H1 (cell line): Measurements from ENCODE around the gene MFAP1. TPM values are rescaled to one million over a fixed set of nuclear protein-coding genes. Genes with fewer than 3 reads are reported as not detected.
A peak's percentile ranks its signal among the peaks of the same experiment; 100 is the strongest.

Experiments
- CTCF ChIA-PET: fragments of 300-600 bp; sonication (Branson Sonifier 250); formaldehyde crosslinking; loops from one replicate; lab custom pipeline; 2021; ENCODE audit not compliant: partially characterized antibody; lab: Charles Lee
- POLR2A ChIA-PET: fragments of 300-600 bp; sonication (Branson Sonifier 250); formaldehyde crosslinking; loops from one replicate; lab custom pipeline; 2021; ENCODE audit warnings: inconsistent platforms; ENCODE audit not compliant: partially characterized antibody; lab: Charles Lee
- DNase-seq, 2 experiments: peaks; one replicate each; pipeline versions ENCODE4 v3.0.0 to v3.0.0-alpha.2; 2010 to 2022; ENCODE audit warnings: low spot score in 2 of 2, low read depth in 1 of 2, mixed read lengths in 1 of 2
- FAIRE-seq: peaks from 2 replicates; lab custom pipeline; 2011; peaks lifted over from hg19 to GRCh38; lab: Jason Lieb, UNC
- H2AFZ ChIP-seq: 2 replicates; pipeline ENCODE4 v1.8.1; 2012; ENCODE audit warnings: low read length, inconsistent platforms
- H2AK5ac ChIP-seq: 2 replicates; pipeline ENCODE4 v1.6.1; 2013; ENCODE audit warnings: low read depth, low read length
- H2BK120ac ChIP-seq: replicated peaks from 2 replicates; pipeline ENCODE3; 2013; ENCODE audit warnings: low read depth, low read length, inconsistent platforms
- H2BK12ac ChIP-seq: 2 replicates; pipeline ENCODE4 v1.6.1; 2013; ENCODE audit warnings: low read depth, low read length
- H2BK15ac ChIP-seq: 2 replicates; pipeline ENCODE4 v1.6.1; 2013; ENCODE audit warnings: low read length
- H2BK20ac ChIP-seq: 2 replicates; pipeline ENCODE4 v1.6.1; 2013; ENCODE audit warnings: low read length
- H2BK5ac ChIP-seq: 2 replicates; pipeline ENCODE4 v1.6.1; 2013; ENCODE audit warnings: low read depth, low read length
- H3K14ac ChIP-seq: 2 replicates; pipeline ENCODE4 v1.6.1; 2013; ENCODE audit warnings: inconsistent platforms; ENCODE audit not compliant: insufficient read length
- H3K18ac ChIP-seq: 2 replicates; pipeline ENCODE4 v1.6.1; 2013; ENCODE audit warnings: low read length; ENCODE audit errors: extremely low read depth
- H3K23ac ChIP-seq: 2 replicates; pipeline ENCODE4 v1.6.1; 2013; ENCODE audit warnings: inconsistent platforms; ENCODE audit not compliant: insufficient read length
- H3K23me2 ChIP-seq: 2 replicates; pipeline ENCODE4 v1.6.1; 2013; ENCODE audit warnings: low read depth, low read length
- H3K27ac ChIP-seq: 2 replicates; pipeline ENCODE4 v1.6.1; 2011; ENCODE audit warnings: low read depth, low read length, inconsistent platforms
- H3K27me3 ChIP-seq, 4 experiments: replicated peaks in 1 of 4; 1 replicate in 1 of 4; 2 replicates in 3 of 4; pipeline versions ENCODE4 v1.6.1 to v1.8.1; 2011 to 2013; ENCODE audit warnings: low read length in 3 of 4, mild to moderate bottlenecking in 3 of 4, inconsistent platforms in 2 of 4, mixed read lengths in 2 of 4, moderate library complexity in 1 of 4; ENCODE audit not compliant: control insufficient read depth in 3 of 4, insufficient read depth in 3 of 4; ENCODE audit errors: extremely low read depth in 1 of 4
- H3K36me3 ChIP-seq, 4 experiments: 2 replicates each; pipeline versions ENCODE4 v1.6.1 to v1.8.1; 2011 to 2013; ENCODE audit warnings: mild to moderate bottlenecking in 4 of 4, low read length in 3 of 4, moderate library complexity in 2 of 4, control low read depth in 1 of 4, inconsistent platforms in 1 of 4; ENCODE audit not compliant: insufficient read depth in 4 of 4, control insufficient read depth in 2 of 4
- H3K4ac ChIP-seq: replicated peaks from 2 replicates; pipeline ENCODE3; 2013; ENCODE audit warnings: low read length, low read depth, mixed read lengths, inconsistent platforms; ENCODE audit not compliant: insufficient read length
- H3K4me1 ChIP-seq, 4 experiments: replicated peaks in 1 of 4; 1 replicate in 1 of 4; 2 replicates in 3 of 4; pipeline versions ENCODE4 v1.6.1 to v1.8.1; 2011 to 2013; ENCODE audit warnings: low read length in 3 of 4, inconsistent platforms in 2 of 4, mixed read lengths in 1 of 4; ENCODE audit not compliant: insufficient read depth in 4 of 4, control insufficient read depth in 3 of 4
- H3K4me2 ChIP-seq, 2 experiments: 2 replicates each; pipeline versions ENCODE4 v1.6.1 to v1.8.1; 2011 to 2013; ENCODE audit warnings: low read depth in 2 of 2, low read length in 2 of 2, control low read depth in 1 of 2, inconsistent platforms in 1 of 2, mild to moderate bottlenecking in 1 of 2; ENCODE audit not compliant: insufficient read depth in 1 of 2
- H3K4me3 ChIP-seq, 4 experiments: fragments of 200-600, 300-600 bp in 1 of 4; sonication (generic), shearing (Covaris generic), sonication (Bioruptor Twin) in 1 of 4; 2 replicates each; pipeline versions ENCODE4 v1.5.1 to v1.8.1; 2011 to 2016; ENCODE audit warnings: low read length in 4 of 4, low read depth in 3 of 4, control low read depth in 2 of 4, inconsistent platforms in 2 of 4, mild to moderate bottlenecking in 2 of 4, mixed read lengths in 1 of 4, moderate library complexity in 1 of 4; ENCODE audit not compliant: insufficient read depth in 2 of 4; ENCODE audit errors: extremely low read depth in 1 of 4
- H3K56ac ChIP-seq: replicated peaks from 2 replicates; pipeline ENCODE3; 2013; ENCODE audit warnings: low read depth, mild to moderate bottlenecking, mixed read lengths, low read length, inconsistent platforms; ENCODE audit not compliant: insufficient read length
- H3K79me1 ChIP-seq: 2 replicates; pipeline ENCODE4 v1.6.1; 2013; ENCODE audit warnings: low read depth, low read length, control low read depth
- H3K79me2 ChIP-seq, 2 experiments: 2 replicates each; pipeline versions ENCODE4 v1.6.1 to v1.8.1; 2012 to 2013; ENCODE audit warnings: low read length in 2 of 2, mild to moderate bottlenecking in 2 of 2, inconsistent platforms in 1 of 2; ENCODE audit not compliant: insufficient read depth in 2 of 2, control insufficient read depth in 1 of 2
- H3K9ac ChIP-seq, 4 experiments: replicated peaks in 1 of 4; 1 replicate in 1 of 4; 2 replicates in 3 of 4; pipeline versions ENCODE4 v1.6.1 to v1.8.1; 2011 to 2013; ENCODE audit warnings: low read depth in 3 of 4, low read length in 3 of 4, control low read depth in 2 of 4, mild to moderate bottlenecking in 2 of 4, moderate library complexity in 2 of 4, inconsistent platforms in 1 of 4; ENCODE audit errors: extremely low read depth in 1 of 4
- H3K9me3 ChIP-seq, 2 experiments: 2 replicates each; pipeline versions ENCODE4 v1.6.1 to v1.8.1; 2012 to 2013; ENCODE audit warnings: mild to moderate bottlenecking in 2 of 2, moderate library complexity in 2 of 2, control low read depth in 1 of 2, inconsistent platforms in 1 of 2, low read depth in 1 of 2, low read length in 1 of 2, mixed read lengths in 1 of 2; ENCODE audit not compliant: insufficient read depth in 2 of 2
- H4K20me1 ChIP-seq, 2 experiments: replicated peaks in 1 of 2; 2 replicates each; pipeline versions ENCODE3 to v1.8.1; 2011 to 2013; ENCODE audit warnings: inconsistent platforms in 2 of 2, low read length in 2 of 2, mild to moderate bottlenecking in 1 of 2; ENCODE audit not compliant: insufficient read depth in 2 of 2, control insufficient read depth in 1 of 2
- H4K5ac ChIP-seq: 2 replicates; pipeline ENCODE4 v1.6.1; 2013; ENCODE audit warnings: low read length, low read depth, mixed read lengths, inconsistent platforms; ENCODE audit not compliant: insufficient read length
- H4K8ac ChIP-seq: 2 replicates; pipeline ENCODE4 v1.8.0; 2013; ENCODE audit warnings: mild to moderate bottlenecking, moderate library complexity, low read length, inconsistent platforms; ENCODE audit not compliant: insufficient read depth; ENCODE audit errors: extremely low read depth
- H4K91ac ChIP-seq: replicated peaks from 2 replicates; pipeline ENCODE3; 2013; ENCODE audit warnings: low read length, mixed read lengths, inconsistent platforms; ENCODE audit not compliant: insufficient read length
- CHD2 ChIP-seq: IDR thresholded peaks from 2 replicates; pipeline ENCODE4 v1.6.1; 2012; ENCODE audit warnings: low read length, improper control_type of control experiment
- MAX ChIP-seq: IDR thresholded peaks from 2 replicates; pipeline ENCODE4 v1.6.1; 2012; ENCODE audit warnings: inconsistent platforms
- SP1 ChIP-seq: IDR thresholded peaks from 2 replicates; pipeline ENCODE4 v1.6.1; 2011; ENCODE audit warnings: low read depth, low read length
- TCF12 ChIP-seq: IDR thresholded peaks from 2 replicates; pipeline ENCODE4 v1.6.1; 2011; ENCODE audit warnings: low read depth, mild to moderate bottlenecking, low read length
- polyA plus RNA-seq, 7 experiments: library from polyadenylated mRNA; depleted of rRNA in 3 of 7; stranded (reverse) in 5 of 7; unstranded in 2 of 7; fragments of >200 nt in 5 of 7; fragments of 200-250 nt in 2 of 7; gene quantifications; 1 replicate in 5 of 7; 2 replicates in 1 of 7; 4 replicates in 1 of 7; pipeline versions ENCODE4 v1.2.1 to v1.2.3, GENCODE V29; 2011 to 2013; ENCODE audit warnings: missing spikeins in 2 of 7, mixed read lengths in 2 of 7
- total RNA-seq: library from RNA; stranded (reverse); fragmentation: NEBNext Ultra II Directional; extraction: Animal tissue kit (Norgen Biotek cat#: 25700); gene quantifications from 2 replicates; pipeline ENCODE4 v1.2.1, GENCODE V29; 2021

Gene MFAP1
- total and polyA plus RNA-seq, 2 of the 8 experiments (the other 6 are each of a cell fraction or from before 2014, with no cell fraction given) = 23.6 to 36.7 TPM

- Histone ChIP-seq H3K79me2 (peaks cover 0 to 28% of the 10 kb centered on the region in 2 experiments; a peak in 2 of 4 replicates), H3K4me1 (peaks cover 21 to 34% (median 28%) of the 10 kb centered on the region in 4 experiments), H3K23ac (no peak overlapping the region), H4K91ac (no peak overlapping the region), H3K9ac (no peak overlapping the region), H4K20me1 (peaks cover 4 to 17% of the 10 kb centered on the region in 2 experiments), H3K27me3 (no peaks in the 10 kb centered on the region), H3K4ac (no peak overlapping the region), H3K23me2 (peaks cover 4% of the 10 kb centered on the region), H2BK20ac (no peak overlapping the region), H3K56ac (no peak overlapping the region), H3K36me3 (peaks cover 14 to 53% (median 22%) of the 10 kb centered on the region in 4 experiments), H4K5ac (peak overlapping the region; percentile 24), H2AK5ac (no peak overlapping the region), H3K14ac (no peak overlapping the region), H2BK5ac (no peak overlapping the region), H3K27ac (0 out of 2 replicates have a peak overlapping the region, but pooled peaks have one; percentile 54), H3K79me1 (peaks cover 19% of the 10 kb centered on the region), H2BK12ac (no peak overlapping the region), H2BK15ac (no peak overlapping the region), H4K8ac (no peak overlapping the region), H3K18ac (no peak overlapping the region), H3K4me3 (peak overlapping the region in 1 of 4 experiments; percentile 16; a peak in 1 of 8 replicates), H2BK120ac (no peak overlapping the region), H3K4me2 (peak overlapping the region in 1 of 2 experiments; percentile 33; a peak in 3 of 4 replicates), H3K9me3 (no peaks in the 10 kb centered on the region), H2AFZ (no peak overlapping the region)
- ChIA-PET POLR2A (interaction anchor here (0.9 to 8.9 kb wide), 10 partner anchors 8 to 50 kb away, joined by 3 to 71 read pairs (median 8); partner anchors contain the start of genes ELL3, MFAP1 and PDIA3), CTCF (interaction anchor here (1.2 to 2.8 kb wide), 3 partner anchors 19 to 43 kb away, joined by 4 to 9 read pairs (median 4); partner anchors contain the start of gene ELL3)
- no peak for FAIRE-seq
- DNase-seq = peak in 1 of 2 experiments; percentile 29
- no peak for TF ChIP-seq TCF12
- no peak for TF ChIP-seq MAX
- peak; percentile 66; the same call in 1 of the 2 replicates for TF ChIP-seq SP1
- TF ChIP-seq CHD2 = 0 out of 2 replicates have a peak, but pooled peaks have one; percentile 20
Measured at GRCh38 chr15:43795997-43796396, 28.5 kb downstream of the MFAP1 start.
